ENCODE measurements around the gene HHAT.

Gene HHAT

GRCh38 chr1:210300923-210301614 is 27.6 kb upstream of the HHAT start:
- Histone ChIP-seq H3K9me2 (replicated peaks; ENCODE audit: low read depth, low read length) (no peaks in the 10 kb centered on the region), H3K9me3 (ENCODE audit: insufficient read depth, low read depth, low read length) (no peaks in the 10 kb centered on the region), H2AFZ (ENCODE audit: low read length) (no peak overlapping the region), H3K4me2 (ENCODE audit: low read depth, low read length, poor library complexity, severe bottlenecking) (no peak overlapping the region), H3K36me3 (ENCODE audit: insufficient read depth, low read length) (no peaks in the 10 kb centered on the region), H3K9ac (ENCODE audit: low read depth, low read length, poor library complexity, severe bottlenecking) (no peak overlapping the region), H4K20me1 (ENCODE audit: insufficient read depth, low read length, poor library complexity, severe bottlenecking) (no peaks in the 10 kb centered on the region), H3F3A (ENCODE audit: low read depth) (no peaks in the 10 kb centered on the region), H3K79me2 (ENCODE audit: insufficient read depth, low read length) (no peaks in the 10 kb centered on the region), H3K4me3 (ENCODE audit: low read length, poor library complexity, severe bottlenecking) (no peak overlapping the region), H3K27me3 (ENCODE audit: insufficient read depth, low read length, poor library complexity, severe bottlenecking) (no peaks in the 10 kb centered on the region), H3K4me1 (ENCODE audit: insufficient read depth, low read length, poor library complexity, severe bottlenecking) (no peaks in the 10 kb centered on the region)
- TF ChIP-seq, protein P1, sequence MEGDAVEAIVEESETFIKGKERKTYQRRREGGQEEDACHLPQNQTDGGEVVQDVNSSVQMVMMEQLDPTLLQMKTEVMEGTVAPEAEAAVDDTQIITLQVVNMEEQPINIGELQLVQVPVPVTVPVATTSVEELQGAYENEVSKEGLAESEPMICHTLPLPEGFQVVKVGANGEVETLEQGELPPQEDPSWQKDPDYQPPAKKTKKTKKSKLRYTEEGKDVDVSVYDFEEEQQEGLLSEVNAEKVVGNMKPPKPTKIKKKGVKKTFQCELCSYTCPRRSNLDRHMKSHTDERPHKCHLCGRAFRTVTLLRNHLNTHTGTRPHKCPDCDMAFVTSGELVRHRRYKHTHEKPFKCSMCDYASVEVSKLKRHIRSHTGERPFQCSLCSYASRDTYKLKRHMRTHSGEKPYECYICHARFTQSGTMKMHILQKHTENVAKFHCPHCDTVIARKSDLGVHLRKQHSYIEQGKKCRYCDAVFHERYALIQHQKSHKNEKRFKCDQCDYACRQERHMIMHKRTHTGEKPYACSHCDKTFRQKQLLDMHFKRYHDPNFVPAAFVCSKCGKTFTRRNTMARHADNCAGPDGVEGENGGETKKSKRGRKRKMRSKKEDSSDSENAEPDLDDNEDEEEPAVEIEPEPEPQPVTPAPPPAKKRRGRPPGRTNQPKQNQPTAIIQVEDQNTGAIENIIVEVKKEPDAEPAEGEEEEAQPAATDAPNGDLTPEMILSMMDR (conservative IDR thresholded peaks at IDR 0.05; ENCODE audit: low read length): no peak
- no peak for TF ChIP-seq EZH2phosphoT487 (IDR thresholded peaks at IDR 0.05; ENCODE audit: borderline replicate concordance)

GRCh38 chr1:210301615-210302000 is 27.1 kb upstream of the HHAT start:
- H3K9me2 ChIP-seq (replicated peaks; ENCODE audit: low read depth, low read length): no peaks in the 10 kb centered on the region
- H4K20me1 ChIP-seq (ENCODE audit: insufficient read depth, low read length, poor library complexity, severe bottlenecking): no peaks in the 10 kb centered on the region
- no peak overlapping the region for H3K4me3 ChIP-seq (ENCODE audit: low read length, poor library complexity, severe bottlenecking)
- no peaks in the 10 kb centered on the region for H3K27me3 ChIP-seq (ENCODE audit: insufficient read depth, low read length, poor library complexity, severe bottlenecking)
- H3K79me2 ChIP-seq (ENCODE audit: insufficient read depth, low read length): no peaks in the 10 kb centered on the region
- H3K9ac ChIP-seq (ENCODE audit: low read depth, low read length, poor library complexity, severe bottlenecking): no peak overlapping the region
- no peak overlapping the region for H2AFZ ChIP-seq (ENCODE audit: low read length)
- no peaks in the 10 kb centered on the region for H3K36me3 ChIP-seq (ENCODE audit: insufficient read depth, low read length)
- H3K4me1 ChIP-seq (ENCODE audit: insufficient read depth, low read length, poor library complexity, severe bottlenecking): no peaks in the 10 kb centered on the region
- no peak for TF ChIP-seq EZH2phosphoT487 (IDR thresholded peaks at IDR 0.05; ENCODE audit: borderline replicate concordance)
- TF ChIP-seq, protein P1 (conservative IDR thresholded peaks at IDR 0.05; ENCODE audit: low read length): no peak
- no peaks in the 10 kb centered on the region for H3F3A ChIP-seq (ENCODE audit: low read depth)
- no peak overlapping the region for H3K4me2 ChIP-seq (ENCODE audit: low read depth, low read length, poor library complexity, severe bottlenecking)
- no peaks in the 10 kb centered on the region for H3K9me3 ChIP-seq (ENCODE audit: insufficient read depth, low read depth, low read length)

DNA sequence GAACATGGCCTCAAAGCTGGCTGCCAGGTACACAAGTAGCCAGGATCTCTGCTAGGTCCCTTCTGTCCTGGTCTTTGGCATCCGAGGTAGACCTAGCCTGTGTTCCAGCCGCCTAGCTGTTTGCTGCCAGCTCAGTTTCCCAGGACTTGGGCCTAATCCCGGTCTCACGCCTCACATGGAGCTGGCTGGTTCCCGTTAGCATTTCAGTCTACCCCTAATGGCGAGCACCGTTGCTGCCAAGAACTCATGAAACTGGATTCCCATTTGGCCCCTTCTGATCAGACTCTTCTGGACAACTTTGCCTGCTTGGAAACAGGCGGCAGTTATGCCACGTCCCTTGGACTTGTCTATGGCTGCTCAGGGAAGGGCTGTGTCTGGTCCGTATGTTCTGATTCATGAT is 26.2 kb upstream of the HHAT start:
- Histone ChIP-seq H3K9ac (ENCODE audit: low read depth, low read length, poor library complexity, severe bottlenecking) (no peak overlapping the region), H2AFZ (ENCODE audit: low read length) (no peak overlapping the region), H3K9me3 (ENCODE audit: insufficient read depth, low read depth, low read length) (no peaks in the 10 kb centered on the region), H3K4me1 (ENCODE audit: insufficient read depth, low read length, poor library complexity, severe bottlenecking) (no peaks in the 10 kb centered on the region), H3F3A (ENCODE audit: low read depth) (no peaks in the 10 kb centered on the region), H3K4me2 (ENCODE audit: low read depth, low read length, poor library complexity, severe bottlenecking) (no peak overlapping the region), H3K27me3 (ENCODE audit: insufficient read depth, low read length, poor library complexity, severe bottlenecking) (no peaks in the 10 kb centered on the region), H3K36me3 (ENCODE audit: insufficient read depth, low read length) (no peaks in the 10 kb centered on the region), H4K20me1 (ENCODE audit: insufficient read depth, low read length, poor library complexity, severe bottlenecking) (no peaks in the 10 kb centered on the region), H3K4me3 (ENCODE audit: low read length, poor library complexity, severe bottlenecking) (no peak overlapping the region), H3K79me2 (ENCODE audit: insufficient read depth, low read length) (no peaks in the 10 kb centered on the region), H3K9me2 (replicated peaks; ENCODE audit: low read depth, low read length) (no peaks in the 10 kb centered on the region)
- no peak for TF ChIP-seq EZH2phosphoT487 (IDR thresholded peaks at IDR 0.05; ENCODE audit: borderline replicate concordance)

GRCh38 chr1:210303391-210303790 is 25.3 kb upstream of the HHAT start:
- Histone ChIP-seq H3K9me3 (ENCODE audit: insufficient read depth, low read depth, low read length) (no peaks in the 10 kb centered on the region), H3K4me1 (ENCODE audit: insufficient read depth, low read length, poor library complexity, severe bottlenecking) (no peaks in the 10 kb centered on the region), H3K36me3 (ENCODE audit: insufficient read depth, low read length) (no peaks in the 10 kb centered on the region), H3K9me2 (replicated peaks; ENCODE audit: low read depth, low read length) (no peaks in the 10 kb centered on the region), H3K79me2 (ENCODE audit: insufficient read depth, low read length) (no peaks in the 10 kb centered on the region), H3K9ac (ENCODE audit: low read depth, low read length, poor library complexity, severe bottlenecking) (no peak overlapping the region), H3F3A (ENCODE audit: low read depth) (no peaks in the 10 kb centered on the region), H3K4me3 (ENCODE audit: low read length, poor library complexity, severe bottlenecking) (no peak overlapping the region), H3K4me2 (ENCODE audit: low read depth, low read length, poor library complexity, severe bottlenecking) (no peak overlapping the region), H4K20me1 (ENCODE audit: insufficient read depth, low read length, poor library complexity, severe bottlenecking) (no peaks in the 10 kb centered on the region), H3K27me3 (ENCODE audit: insufficient read depth, low read length, poor library complexity, severe bottlenecking) (no peaks in the 10 kb centered on the region), H2AFZ (ENCODE audit: low read length) (no peak overlapping the region)
- TF ChIP-seq EZH2phosphoT487 (IDR thresholded peaks at IDR 0.05; ENCODE audit: borderline replicate concordance): no peak
- TF ChIP-seq, protein P1 (conservative IDR thresholded peaks at IDR 0.05; ENCODE audit: low read length): no peak

Data from Loucy (cell line).